ENCODE measurements around the gene TLNRD1.
"Not testable (repeated sequence)": the region's sequence is repeated elsewhere in the genome, so short reads cannot be mapped to it uniquely, and the experiment has no call there.

The TLNRD1 gene

DNA sequence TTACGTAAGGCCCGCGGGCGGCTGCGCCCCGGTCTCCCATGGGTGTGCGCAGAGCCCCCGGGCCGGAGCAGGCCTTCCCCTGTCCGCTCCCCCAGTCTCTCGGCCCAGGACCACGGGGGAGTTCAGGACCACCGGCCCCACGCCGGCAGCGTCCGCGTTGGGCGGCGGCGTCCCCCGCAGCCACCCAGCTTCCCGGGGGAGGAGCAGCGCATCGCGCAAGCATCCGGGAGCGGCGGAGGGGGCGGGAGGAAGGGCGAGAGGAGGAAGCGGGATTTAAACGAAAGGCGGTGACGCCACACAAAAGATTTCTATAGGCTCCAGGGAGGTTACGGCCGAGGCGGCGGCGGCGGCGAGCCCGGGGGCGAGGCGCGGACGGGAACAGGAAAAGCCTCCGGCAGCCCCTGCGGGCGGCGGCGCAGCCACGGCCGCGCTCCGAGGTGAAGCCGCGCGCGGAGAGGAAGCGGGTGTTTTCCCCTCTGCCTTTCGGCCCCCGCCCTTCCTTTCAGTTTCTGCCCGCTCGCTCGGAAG lies at the start of gene TLNRD1:
Gene TLNRD1 (plus strand): TSS at position 300 of the 528 bp plus-strand sequence. CDS start 1,349 bp downstream, outside the sequence.
- DNase-seq (ENCODE audit: low read depth, low spot score): peak; percentile 68

DNA sequence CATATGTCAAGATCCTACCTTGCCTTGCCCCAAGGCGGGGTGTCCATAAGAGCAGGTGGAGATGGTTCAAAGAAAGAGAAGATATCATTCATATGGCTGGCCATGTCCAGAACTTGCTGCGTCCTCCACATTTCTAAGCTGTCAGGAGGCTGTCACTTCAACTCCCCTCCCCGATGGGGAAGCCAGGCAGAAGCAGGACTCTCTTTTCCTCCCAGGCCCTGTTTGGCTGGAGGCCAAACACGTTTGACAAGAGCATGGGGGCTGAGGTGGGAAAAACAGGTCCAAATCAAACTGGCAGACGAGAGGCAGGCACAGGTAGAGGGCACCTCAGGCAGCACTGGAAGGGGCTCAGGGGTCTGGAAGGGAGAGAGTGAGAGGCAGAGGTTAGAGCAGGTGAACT lies 48.8 kb upstream of the TLNRD1 start:
- no peak for DNase-seq (ENCODE audit: low read depth, low spot score)

DNA sequence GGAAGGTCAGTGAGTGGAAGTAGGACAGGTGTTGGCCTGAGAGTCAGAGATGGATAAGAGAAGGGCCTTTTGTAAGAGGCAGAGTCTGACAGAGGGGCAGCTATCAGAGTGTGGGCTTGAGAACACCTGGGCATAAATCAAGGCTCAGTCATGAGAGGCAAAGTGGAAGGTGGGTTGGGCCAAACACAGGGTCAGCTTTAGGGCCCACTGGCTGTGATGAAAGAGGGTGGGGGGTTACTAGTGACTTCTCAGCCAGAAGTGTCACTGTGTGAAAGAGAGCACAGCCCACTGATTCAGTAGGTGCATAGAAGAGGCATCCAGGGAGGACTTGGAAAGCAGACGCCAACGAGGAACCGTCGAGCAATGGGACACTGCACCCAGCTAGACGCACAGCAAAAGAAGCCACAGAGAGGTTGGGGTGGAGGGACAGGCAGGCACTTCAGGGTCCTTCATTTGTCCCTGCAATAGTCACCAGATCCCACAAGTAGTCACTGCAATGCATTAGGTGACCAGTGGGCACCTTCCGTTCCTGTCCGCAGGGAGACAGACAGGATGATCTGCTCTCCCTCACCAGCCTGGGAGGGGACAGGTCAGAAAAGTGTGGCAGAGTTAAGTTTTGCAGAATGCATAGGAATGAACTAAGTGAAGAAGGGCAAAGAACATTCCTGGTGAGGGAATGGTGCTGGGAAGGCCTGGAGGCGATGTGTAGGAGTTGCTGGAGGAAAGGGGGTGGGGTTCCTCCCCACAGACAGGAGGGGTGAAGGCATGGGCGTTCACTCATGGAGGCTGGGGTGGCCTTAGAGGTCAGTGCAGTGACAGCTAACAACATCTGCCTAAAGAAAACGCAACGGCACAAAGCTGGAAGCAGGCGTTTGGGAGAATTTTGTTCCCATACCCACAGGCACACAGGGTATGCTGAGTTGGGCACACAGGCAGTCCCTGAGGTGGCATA lies 47.4 kb upstream of the TLNRD1 start:
- no peak for DNase-seq (ENCODE audit: low read depth, low spot score)

DNA sequence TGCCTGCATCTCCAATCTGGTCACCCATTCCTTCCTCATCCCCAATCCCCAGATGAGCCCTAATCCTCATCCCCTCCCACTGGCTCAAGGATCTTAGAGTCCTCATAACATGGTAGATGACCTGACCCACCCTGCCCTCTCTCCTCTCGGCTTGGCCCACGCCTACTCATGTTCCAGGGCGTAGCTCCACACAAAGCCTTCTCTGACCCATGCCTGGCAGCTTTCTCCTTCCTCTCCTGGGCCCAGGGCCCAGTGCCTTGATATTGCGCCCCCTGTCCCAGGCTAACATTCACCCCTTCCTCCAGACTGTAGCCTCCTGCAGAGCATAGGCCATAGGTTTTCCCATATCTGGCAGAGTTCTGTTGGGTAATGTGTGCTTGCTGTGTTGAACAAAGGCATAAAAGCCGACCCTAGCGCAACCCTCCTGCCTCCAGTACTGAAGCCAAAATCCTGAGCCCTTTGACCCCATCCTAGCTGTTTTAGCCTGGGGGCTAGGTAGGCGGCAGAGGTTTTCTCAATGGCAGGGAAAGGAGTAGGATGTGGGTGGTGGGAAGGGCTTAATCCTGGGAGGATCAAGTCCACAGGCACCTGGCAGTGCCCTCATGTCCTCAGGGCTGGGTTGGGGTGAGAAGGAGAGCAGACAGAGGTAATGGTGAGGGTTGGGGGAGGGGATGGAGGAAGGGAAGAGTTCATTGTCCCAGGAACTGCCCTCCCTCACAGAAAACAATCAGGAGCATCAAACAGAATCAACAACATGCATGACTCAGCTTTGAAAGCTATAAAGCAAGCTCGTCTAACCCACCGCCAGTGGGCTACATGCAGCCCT lies 46.6 kb upstream of the TLNRD1 start:
- no peak for DNase-seq (ENCODE audit: low read depth, low spot score)

DNA sequence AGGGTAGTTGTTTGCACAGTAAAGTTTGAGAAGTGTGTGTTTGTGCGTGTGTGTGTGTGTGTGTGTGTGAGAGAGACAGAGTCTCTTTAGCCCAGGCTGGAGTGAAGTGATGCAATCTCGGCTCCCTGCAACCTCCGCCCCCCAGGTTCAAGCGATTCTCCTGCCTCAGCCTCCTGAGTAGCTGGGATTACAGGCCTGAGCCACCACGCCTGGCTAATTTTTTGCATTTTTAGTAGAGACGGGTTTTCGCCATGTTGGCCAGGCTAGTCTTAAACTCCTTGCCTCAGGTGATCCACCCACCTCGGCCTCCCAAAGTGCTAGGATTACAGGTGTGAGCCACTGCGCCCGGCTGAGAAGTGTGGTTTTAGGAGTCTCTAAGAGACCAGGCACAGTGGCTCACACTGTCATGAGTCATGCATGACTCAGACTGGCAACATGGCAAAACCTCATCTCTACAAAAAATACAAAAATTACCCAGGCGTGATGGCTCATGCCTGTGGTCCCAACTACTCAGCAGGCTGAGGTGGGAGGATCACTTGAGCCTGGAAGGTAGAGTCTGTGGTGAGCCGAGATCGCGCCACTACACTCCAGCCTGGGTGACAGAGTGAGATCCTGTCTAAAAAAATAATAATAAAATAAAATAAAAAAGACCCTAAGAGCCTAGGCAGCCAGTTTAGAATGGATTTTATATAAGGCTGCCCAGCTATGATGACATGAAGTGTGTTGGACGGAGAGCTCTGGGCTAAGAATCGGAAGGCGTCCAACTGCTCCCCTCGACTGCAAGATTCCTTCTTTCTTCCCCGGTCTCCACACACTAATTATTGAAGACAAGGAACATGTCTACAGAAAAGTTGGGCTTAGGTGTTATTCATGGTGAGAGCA lies 44.9 kb upstream of the TLNRD1 start:
- not testable (repeated sequence) for DNase-seq (ENCODE audit: low read depth, low spot score)

DNA sequence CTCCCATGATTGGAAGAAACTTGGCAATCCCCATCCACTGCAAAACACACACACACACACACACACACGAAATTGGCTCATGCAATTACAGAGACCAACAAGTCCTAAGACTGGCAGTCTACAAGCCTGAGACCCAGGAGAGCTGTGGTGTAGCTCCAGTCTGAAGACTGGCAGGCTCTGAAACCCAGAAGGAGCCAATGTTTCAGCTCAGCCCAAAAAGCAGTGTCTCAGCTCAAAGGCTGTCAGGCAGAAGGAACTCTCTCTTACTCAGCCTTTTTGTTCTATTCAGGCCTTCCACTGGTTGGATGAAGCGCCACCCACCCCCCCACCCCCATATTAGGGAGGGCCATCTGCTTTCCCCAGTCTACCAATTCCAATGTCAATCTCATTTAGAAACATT lies 43.2 kb upstream of the TLNRD1 start:
- DNase-seq (ENCODE audit: low read depth, low spot score): no peak

DNA sequence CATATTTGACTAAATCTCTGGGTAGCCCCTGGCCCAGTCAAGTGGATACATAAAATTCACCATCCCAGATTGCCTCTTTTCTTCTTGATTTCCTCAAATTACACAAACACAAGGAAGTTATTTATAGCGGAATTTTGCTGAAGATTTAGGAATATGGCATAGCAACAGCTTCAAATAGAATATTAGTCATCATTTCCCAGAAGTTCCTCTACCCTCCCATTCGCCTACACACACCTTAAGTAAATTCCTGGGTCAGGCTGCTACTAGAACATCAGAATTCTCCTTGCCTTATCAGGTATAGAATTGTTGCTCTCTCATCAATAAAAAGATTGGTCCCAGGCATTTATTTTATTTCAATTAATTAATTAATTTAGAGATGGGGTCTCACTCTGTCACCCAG lies 42.7 kb upstream of the TLNRD1 start:
- DNase-seq (ENCODE audit: low read depth, low spot score): no peak

DNA sequence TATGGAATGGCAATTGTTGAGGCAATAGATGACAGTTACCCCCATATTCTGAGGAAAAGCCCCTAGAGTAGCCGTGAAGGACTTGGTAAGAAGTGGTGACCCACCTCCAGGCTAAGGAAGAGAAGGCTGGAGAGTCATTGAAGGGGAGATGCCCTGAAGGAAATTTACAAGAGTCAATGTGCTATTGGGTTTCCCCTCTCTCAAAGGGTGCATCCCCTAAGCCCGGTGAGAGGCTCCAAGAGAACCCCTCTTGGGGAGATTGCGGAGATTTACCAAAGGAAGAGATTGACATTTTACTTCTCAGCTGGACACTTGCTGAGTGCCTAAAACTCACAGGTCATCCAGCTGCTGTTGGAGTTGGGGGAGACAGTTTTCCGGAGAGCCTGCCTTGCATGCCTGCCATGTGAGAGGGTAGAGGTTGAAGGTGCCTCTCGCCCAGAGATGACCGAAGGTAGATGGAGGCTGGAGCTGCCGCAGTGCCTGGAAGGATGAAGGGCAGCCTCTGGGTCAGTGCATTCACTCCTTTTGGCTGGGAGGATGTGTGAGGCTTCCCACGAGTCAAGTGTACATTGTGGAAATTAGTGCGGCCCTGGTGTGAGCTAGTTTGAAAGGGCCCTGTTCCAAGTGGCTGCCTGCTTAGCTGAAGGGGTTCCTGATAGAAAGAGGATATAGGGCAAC lies 41.8 kb upstream of the TLNRD1 start:
- DNase-seq (ENCODE audit: low read depth, low spot score): no peak

DNA sequence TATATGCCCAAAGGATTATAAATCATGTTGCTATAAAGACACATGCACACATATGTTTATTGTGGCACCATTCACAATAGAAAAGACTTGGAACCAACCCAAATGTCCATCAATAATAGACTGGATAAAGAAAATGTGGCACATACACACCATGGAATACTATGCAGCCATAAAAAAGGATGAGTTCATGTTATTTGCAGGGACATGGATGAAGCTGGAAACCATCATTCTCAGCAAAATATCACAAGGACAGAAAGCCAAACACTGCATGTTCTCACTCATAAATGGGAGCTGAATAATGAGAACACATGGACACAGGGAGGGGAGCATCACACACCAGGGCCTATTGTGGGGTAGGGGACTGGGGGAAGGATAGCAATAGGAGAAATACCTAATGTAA lies 35.3 kb upstream of the TLNRD1 start:
- not testable (repeated sequence) for DNase-seq (ENCODE audit: low read depth, low spot score)

DNA sequence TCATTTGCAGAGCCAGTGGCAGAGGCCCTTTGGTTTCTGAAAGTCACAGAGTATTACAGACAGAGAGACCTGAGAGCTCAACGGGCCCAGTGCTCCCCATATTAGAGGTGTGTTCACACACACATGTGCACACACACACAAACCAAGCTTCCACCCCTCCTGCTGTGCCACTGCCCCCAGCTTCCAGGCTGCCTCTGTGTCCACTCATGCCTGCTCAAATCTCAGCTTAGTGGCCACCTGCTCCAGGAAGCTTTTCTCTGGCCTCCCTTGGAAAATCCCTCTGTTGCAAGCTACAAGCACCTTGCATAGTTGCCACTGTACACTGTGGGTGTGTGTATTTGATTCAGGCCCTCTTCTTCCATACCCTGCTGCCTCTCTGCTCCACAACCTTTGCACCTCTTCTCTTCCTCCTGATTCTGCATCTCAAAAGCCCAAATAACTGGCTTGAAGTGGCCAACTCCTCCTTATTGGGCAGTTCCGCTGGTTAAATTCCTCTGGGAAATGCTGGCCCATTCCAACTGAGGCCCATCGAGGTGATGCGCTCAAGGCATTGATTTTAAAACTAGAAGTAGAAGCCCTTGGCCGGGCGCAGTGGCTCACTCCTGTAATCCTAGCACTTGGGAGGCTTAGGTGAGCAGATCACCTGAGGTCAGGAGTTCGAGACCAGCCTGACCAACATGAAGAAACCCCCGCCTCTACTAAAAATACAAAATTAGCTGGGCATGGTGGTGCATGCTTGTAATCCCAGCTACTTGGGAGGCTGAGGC lies 34.1 kb upstream of the TLNRD1 start:
- no peak for DNase-seq (ENCODE audit: low read depth, low spot score)

DNA sequence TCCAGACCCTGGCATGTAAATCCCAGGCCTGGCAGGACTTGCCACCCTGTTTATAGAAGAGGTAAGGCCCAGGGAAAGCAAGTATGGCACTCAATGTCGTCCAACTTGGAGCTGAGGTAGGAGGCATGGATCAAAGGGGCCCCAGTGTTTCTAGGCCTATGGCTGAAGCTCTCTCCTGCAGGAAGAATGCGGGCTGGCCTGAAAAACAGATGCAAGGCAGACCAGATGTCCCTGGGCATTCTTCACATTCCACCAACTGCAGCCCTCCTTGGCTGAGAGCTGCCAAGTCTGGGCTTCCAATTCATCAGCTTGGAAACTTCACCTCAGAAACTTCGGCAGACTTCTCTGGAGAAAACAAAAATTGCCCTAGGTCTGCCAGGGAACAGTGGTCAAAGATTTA lies 33.3 kb upstream of the TLNRD1 start:
- DNase-seq (ENCODE audit: low read depth, low spot score): no peak

DNA sequence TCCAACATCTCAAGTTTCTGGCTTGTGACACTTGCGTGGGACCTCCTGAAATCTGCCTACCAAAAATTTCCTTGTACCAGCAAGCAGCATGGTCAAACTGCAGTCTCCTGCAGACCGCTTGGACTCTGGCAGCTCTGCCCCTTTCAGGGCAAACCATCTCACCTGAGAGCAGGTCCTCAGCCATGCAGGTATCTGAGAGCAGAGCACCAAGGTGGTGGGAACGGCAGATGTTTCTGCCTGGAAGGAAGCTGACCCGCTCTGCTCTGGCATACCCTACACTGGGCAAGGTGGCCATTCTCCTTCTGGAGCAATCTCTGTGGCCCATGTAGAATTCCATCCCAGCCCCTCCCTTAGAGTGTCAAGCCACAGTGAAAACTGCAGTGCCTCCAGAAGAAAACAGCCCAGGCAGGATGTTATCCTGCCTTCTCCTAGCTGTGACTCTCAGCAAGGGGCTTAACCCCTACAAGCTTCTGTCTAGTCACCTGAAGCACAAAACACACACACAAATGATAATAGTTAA lies 32.7 kb upstream of the TLNRD1 start:
- DNase-seq (ENCODE audit: low read depth, low spot score): no peak

DNA sequence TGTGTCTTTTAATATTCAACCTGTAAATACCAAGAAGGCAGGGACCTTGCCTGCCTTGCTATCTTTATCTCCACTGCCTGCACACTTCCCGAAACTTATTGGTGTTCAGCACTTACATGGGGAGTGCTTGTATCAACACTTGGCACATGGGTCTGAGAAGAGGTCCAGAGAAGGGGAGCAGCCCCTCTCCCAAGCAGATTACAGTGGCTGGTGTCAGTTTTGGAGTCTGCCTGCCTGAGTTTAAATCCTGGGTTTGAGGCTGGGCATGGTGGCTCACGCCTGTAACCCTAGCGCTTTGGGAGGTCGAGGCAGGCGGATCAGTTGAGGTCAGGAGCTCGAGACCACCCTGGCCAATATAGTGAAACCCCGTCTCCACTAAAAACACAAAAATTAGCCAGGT lies 31.4 kb upstream of the TLNRD1 start:
- DNase-seq (ENCODE audit: low read depth, low spot score): no peak

DNA sequence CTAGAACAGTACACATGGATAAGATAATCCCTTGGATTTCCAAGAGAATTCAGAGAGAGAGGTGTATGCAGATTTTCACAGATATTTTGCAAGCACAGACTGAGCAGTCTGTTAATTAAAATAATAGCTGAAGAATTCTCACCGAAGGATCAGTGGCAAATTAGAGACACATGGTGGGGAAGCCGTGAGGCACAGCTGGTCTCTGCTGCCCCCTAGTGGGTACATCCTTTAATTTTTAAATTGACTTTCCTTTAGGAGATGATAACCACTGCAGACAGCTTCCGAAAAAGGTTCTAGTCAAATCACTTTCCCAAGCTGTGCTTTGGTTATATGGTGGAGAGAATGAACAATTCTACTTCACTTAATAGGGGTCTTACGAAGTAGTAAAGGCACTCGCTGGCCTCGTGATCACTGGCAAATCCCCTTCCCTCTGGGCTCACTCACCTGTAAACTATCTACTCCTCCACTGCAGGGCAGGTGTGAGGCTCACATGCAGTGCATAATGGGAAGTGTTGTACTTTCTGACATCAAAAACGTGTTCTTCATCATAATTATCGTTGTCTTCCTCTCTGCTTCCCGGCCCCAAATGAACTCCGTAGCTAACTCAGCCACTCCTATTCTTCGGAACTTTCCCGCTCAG lies 30.6 kb upstream of the TLNRD1 start:
- DNase-seq (ENCODE audit: low read depth, low spot score): peak; percentile 38

DNA sequence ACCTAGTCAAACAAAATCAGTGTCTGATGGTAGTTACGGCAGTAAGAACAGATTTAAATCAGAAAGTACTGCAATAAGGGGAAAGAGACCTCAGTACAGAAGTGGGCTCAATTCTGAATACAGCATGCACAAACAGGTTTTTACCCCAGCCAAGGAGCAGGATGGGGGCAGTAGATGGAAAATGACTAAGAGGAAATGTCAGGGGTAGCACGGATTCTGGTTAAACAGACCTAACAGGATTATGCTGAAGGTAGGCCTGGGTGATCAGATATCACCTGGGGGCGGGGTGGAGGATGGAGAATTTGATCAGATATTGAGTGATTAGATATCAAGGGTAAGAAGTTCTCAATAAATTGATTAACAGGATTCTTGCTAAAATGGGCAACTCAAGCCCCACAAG lies 30.1 kb upstream of the TLNRD1 start:
- no peak for DNase-seq (ENCODE audit: low read depth, low spot score)

DNA sequence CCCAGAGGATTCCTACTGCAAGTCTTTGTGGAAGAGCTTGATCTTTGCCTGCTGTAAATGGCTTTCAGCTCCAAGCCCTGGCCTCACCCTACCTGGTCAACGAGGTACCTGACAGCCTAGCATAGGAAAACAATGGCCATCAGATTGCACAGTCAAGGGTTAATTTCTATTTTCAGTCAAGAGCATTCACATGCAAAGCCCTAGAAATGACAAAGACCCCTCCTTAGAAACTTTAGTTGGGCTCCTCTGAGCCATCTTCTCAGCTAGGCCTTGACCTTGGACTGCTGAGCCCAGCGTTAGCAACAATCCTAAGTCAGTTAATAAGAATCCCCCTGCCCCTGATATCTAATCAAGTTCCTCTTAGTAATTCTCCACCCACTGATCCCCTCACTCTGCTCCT lies 29.6 kb upstream of the TLNRD1 start:
- DNase-seq (ENCODE audit: low read depth, low spot score): no peak

DNA sequence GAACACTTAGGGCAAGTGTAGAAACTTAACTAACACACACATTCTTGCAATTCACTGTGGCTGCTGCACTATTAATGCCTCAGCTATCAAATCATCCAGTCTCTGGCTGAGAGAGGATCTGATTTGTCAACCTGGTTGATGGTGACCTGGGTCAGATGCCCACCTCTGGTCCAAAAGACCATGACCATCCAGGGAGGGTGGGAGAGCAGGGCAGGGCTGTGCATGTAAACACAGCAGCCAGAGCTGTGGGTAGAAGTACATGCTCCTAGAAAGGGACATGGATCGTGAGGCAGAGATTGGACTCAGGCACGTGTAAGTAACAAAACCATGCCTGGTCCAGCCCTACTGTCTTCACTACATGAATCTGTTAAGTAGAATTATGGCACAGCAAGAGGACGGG lies 28.4 kb upstream of the TLNRD1 start:
- DNase-seq (ENCODE audit: low read depth, low spot score): no peak

DNA sequence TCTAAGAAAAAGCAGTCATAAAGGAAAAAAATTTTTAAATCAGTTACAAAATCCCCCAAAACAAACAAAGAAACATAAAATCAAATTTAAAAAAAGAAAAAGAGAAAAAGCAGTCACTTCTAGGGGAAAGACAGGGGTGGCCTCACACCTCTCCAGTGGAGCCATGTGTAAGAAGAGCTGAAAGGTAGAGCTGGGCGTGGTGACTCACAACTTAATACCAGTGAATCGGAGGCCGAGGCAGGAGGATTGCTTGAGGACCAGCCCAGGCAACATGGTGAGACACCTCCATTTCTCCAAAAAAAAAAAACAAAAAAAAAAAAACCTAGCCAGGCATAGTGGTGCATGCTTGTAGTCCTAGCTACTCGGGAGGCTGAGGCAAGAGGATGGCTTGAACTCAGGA lies 25.8 kb upstream of the TLNRD1 start:
- DNase-seq (ENCODE audit: low read depth, low spot score): no peak

DNA sequence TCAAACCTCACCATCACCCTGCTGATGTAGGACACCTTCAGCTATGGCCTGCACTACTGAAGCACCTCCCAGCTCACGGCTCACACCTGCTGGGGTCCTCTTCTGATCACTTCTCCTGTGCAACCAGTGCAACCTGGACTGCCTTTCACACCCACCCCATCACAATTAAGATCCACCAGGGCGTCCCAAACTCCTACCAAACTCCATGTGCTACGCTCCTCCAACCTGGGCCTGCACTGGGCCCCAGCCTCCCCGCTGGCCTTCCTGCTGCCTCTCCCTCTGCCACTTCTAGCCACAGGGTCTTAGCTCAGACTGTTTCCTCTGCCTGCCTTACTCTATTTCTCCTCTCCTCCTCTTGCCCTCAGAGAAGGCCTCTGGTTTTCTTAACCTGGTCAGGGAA lies 23.9 kb upstream of the TLNRD1 start:
- DNase-seq (ENCODE audit: low read depth, low spot score): no peak

All from activated CD4-positive, CD25-positive, alpha-beta regulatory T cell treated with anti-CD3 and anti-CD28 coated beads, Interleukin-2, amount 50 U/mL, for 16 hours (primary cell).